Measurements from ENCODE around the gene SNX18. TPM values are rescaled to one million over a fixed set of nuclear protein-coding genes. Genes with fewer than 3 reads are reported as not detected.

The SNX18 gene
- total RNA-seq, 1 donor from 2014 or later: 95.0 TPM

- peak overlapping the region; percentile 81 for H3K27ac Mint-ChIP-seq (ENCODE audit: unreplicated experiment)
- peaks cover 15% of the 10 kb centered on the region for H3K9me3 Mint-ChIP-seq (ENCODE audit: unreplicated experiment)
- H3K27me3 Mint-ChIP-seq (ENCODE audit: unreplicated experiment): peaks cover 6% of the 10 kb centered on the region
- peaks cover 29% of the 10 kb centered on the region for H3K4me1 Mint-ChIP-seq (ENCODE audit: low read depth, unreplicated experiment)
- TF ChIP-seq CTCF (IDR thresholded peaks at IDR 0.05; ENCODE audit: partially characterized antibody, unreplicated experiment): no peak
- no peaks in the 10 kb centered on the region for H3K36me3 Mint-ChIP-seq (ENCODE audit: unreplicated experiment)
- H3K4me3 Mint-ChIP-seq (ENCODE audit: unreplicated experiment): peak overlapping the region; percentile 99
- DNase-seq: no peak
These were observed 1.9 kb downstream of the SNX18 start for GRCh38 chr5:54519509-54519876.

- peaks cover 31% of the 10 kb centered on the region for H3K4me1 Mint-ChIP-seq (ENCODE audit: low read depth, unreplicated experiment)
- peak; percentile 38 for DNase-seq
- peaks cover 6% of the 10 kb centered on the region for H3K27me3 Mint-ChIP-seq (ENCODE audit: unreplicated experiment)
- peak overlapping the region; percentile 92 for H3K27ac Mint-ChIP-seq (ENCODE audit: unreplicated experiment)
- TF ChIP-seq CTCF (IDR thresholded peaks at IDR 0.05; ENCODE audit: partially characterized antibody, unreplicated experiment): no peak
- H3K36me3 Mint-ChIP-seq (ENCODE audit: unreplicated experiment): no peaks in the 10 kb centered on the region
- H3K9me3 Mint-ChIP-seq (ENCODE audit: unreplicated experiment): peaks cover 14% of the 10 kb centered on the region
- peak overlapping the region; percentile 99 for H3K4me3 Mint-ChIP-seq (ENCODE audit: unreplicated experiment)
These were observed 2.9 kb downstream of the SNX18 start for GRCh38 chr5:54520438-54520846.

GRCh38 chr5:54520940-54521339 is 3.4 kb downstream of the SNX18 start:
- H3K9me3 Mint-ChIP-seq (ENCODE audit: unreplicated experiment): peaks cover 14% of the 10 kb centered on the region
- no peak for DNase-seq
- H3K27ac Mint-ChIP-seq (ENCODE audit: unreplicated experiment): peak overlapping the region; percentile 92
- H3K36me3 Mint-ChIP-seq (ENCODE audit: unreplicated experiment): no peaks in the 10 kb centered on the region
- peak overlapping the region; percentile 99 for H3K4me3 Mint-ChIP-seq (ENCODE audit: unreplicated experiment)
- H3K4me1 Mint-ChIP-seq (ENCODE audit: low read depth, unreplicated experiment): peaks cover 33% of the 10 kb centered on the region
- peaks cover 6% of the 10 kb centered on the region for H3K27me3 Mint-ChIP-seq (ENCODE audit: unreplicated experiment)
- TF ChIP-seq CTCF (IDR thresholded peaks at IDR 0.05; ENCODE audit: partially characterized antibody, unreplicated experiment): no peak

GRCh38 chr5:54521856-54522479 is 4.4 kb downstream of the SNX18 start:
- peaks cover 13% of the 10 kb centered on the region for H3K9me3 Mint-ChIP-seq (ENCODE audit: unreplicated experiment)
- H3K27me3 Mint-ChIP-seq (ENCODE audit: unreplicated experiment): peaks cover 6% of the 10 kb centered on the region
- no peak for DNase-seq
- peaks cover 31% of the 10 kb centered on the region for H3K4me1 Mint-ChIP-seq (ENCODE audit: low read depth, unreplicated experiment)
- no peaks in the 10 kb centered on the region for H3K36me3 Mint-ChIP-seq (ENCODE audit: unreplicated experiment)
- TF ChIP-seq CTCF (IDR thresholded peaks at IDR 0.05; ENCODE audit: partially characterized antibody, unreplicated experiment): no peak
- H3K27ac Mint-ChIP-seq (ENCODE audit: unreplicated experiment): no peak overlapping the region
- H3K4me3 Mint-ChIP-seq (ENCODE audit: unreplicated experiment): peak overlapping the region; percentile 88

GRCh38 chr5:54523534-54523933 is 6.0 kb downstream of the SNX18 start:
- no peak for TF ChIP-seq CTCF (IDR thresholded peaks at IDR 0.05; ENCODE audit: partially characterized antibody, unreplicated experiment)
- Mint-ChIP-seq H3K4me1 (ENCODE audit: low read depth, unreplicated experiment) (peaks cover 29% of the 10 kb centered on the region), H3K4me3 (ENCODE audit: unreplicated experiment) (peak overlapping the region; percentile 88), H3K27ac (ENCODE audit: unreplicated experiment) (peak overlapping the region; percentile 11), H3K36me3 (ENCODE audit: unreplicated experiment) (no peaks in the 10 kb centered on the region), H3K9me3 (ENCODE audit: unreplicated experiment) (peaks cover 10% of the 10 kb centered on the region), H3K27me3 (ENCODE audit: unreplicated experiment) (peaks cover 5% of the 10 kb centered on the region)
- DNase-seq: no peak

All from glutamatergic neuron (in vitro differentiated cells).